Loucy (cell line): ENCODE results near the gene WDR6.

Experiments
- H2AFZ ChIP-seq: fragments of 200-600 bp; sonication (generic); 2 replicates; pipeline ENCODE4 v1.6.0; 2016; ENCODE audit warnings: antibody characterized with exemption, mild to moderate bottlenecking, low read length, moderate library complexity
- H3F3A ChIP-seq: fragments of 200-600 bp; 2 replicates; pipeline ENCODE4 v1.6.0; 2016; ENCODE audit warnings: antibody characterized with exemption, low read depth, mild to moderate bottlenecking
- H3K27me3 ChIP-seq: fragments of 200-600 bp; sonication (generic); 2 replicates; pipeline ENCODE4 v1.6.1; 2014; ENCODE audit warnings: low read length, mild to moderate bottlenecking; ENCODE audit not compliant: insufficient read depth, poor library complexity, severe bottlenecking
- H3K36me3 ChIP-seq: fragments of 200-600 bp; sonication (generic); 2 replicates; pipeline ENCODE4 v1.6.1; 2016; ENCODE audit warnings: low read length; ENCODE audit not compliant: insufficient read depth
- H3K4me1 ChIP-seq: fragments of 200-600 bp; sonication (generic); 2 replicates; pipeline ENCODE4 v1.5.1; 2014; ENCODE audit warnings: low read length, mild to moderate bottlenecking; ENCODE audit not compliant: insufficient read depth, poor library complexity, severe bottlenecking
- H3K4me2 ChIP-seq: fragments of 200-600 bp; sonication (generic); 2 replicates; pipeline ENCODE4 v1.6.0; 2014; ENCODE audit warnings: antibody characterized with exemption, low read length, low read depth, mild to moderate bottlenecking; ENCODE audit not compliant: poor library complexity, severe bottlenecking
- H3K4me3 ChIP-seq: fragments of 200-600 bp; sonication (generic); 2 replicates; pipeline ENCODE4 v1.5.1; 2014; ENCODE audit warnings: low read length, mild to moderate bottlenecking, mixed read lengths; ENCODE audit not compliant: poor library complexity, severe bottlenecking
- H3K79me2 ChIP-seq: fragments of 200-600 bp; sonication (generic); 2 replicates; pipeline ENCODE4 v1.6.1; 2014; ENCODE audit warnings: low read length; ENCODE audit not compliant: insufficient read depth
- H3K9ac ChIP-seq: fragments of 200-600 bp; sonication (generic); 2 replicates; pipeline ENCODE4 v1.6.0; 2014; ENCODE audit warnings: mild to moderate bottlenecking, low read depth, low read length, moderate library complexity; ENCODE audit not compliant: poor library complexity, severe bottlenecking
- H3K9me2 ChIP-seq: fragments of 200-600 bp; sonication (generic); replicated peaks from 2 replicates; pipeline ENCODE4 v1.6.1; 2016; ENCODE audit warnings: low read depth, low read length, mixed read lengths
- H3K9me3 ChIP-seq: fragments of 200-600 bp; sonication (generic); 2 replicates; pipeline ENCODE4 v1.6.1; 2014; ENCODE audit warnings: mild to moderate bottlenecking, antibody characterized with exemption, low read length, low read depth; ENCODE audit not compliant: insufficient read depth
- H4K20me1 ChIP-seq: fragments of 200-600 bp; sonication (generic); 2 replicates; pipeline ENCODE4 v1.6.0; 2014; ENCODE audit warnings: antibody characterized with exemption, low read length, mild to moderate bottlenecking; ENCODE audit not compliant: insufficient read depth, poor library complexity, severe bottlenecking
- CTCF ChIP-seq: fragments of 200-600 bp; sonication (generic); conservative IDR thresholded peaks from 2 replicates; pipeline ENCODE4 v1.5.1; 2014; ENCODE audit warnings: mild to moderate bottlenecking, antibody characterized with exemption, low read length
- EZH2phosphoT487 ChIP-seq: fragments of 200-600 bp; IDR thresholded peaks from 2 replicates; pipeline ENCODE4 v1.6.1; 2018; ENCODE audit warnings: antibody characterized with exemption, mild to moderate bottlenecking, moderate library complexity, borderline replicate concordance

Gene WDR6

GRCh38 chr3:49024449-49024848 is 17.3 kb downstream of the WDR6 start:
- Histone ChIP-seq H4K20me1 (peaks cover 59% of the 10 kb centered on the region), H3K4me1 (peaks cover 52% of the 10 kb centered on the region), H3K9ac (no peak overlapping the region), H3K4me3 (no peak overlapping the region), H3K9me3 (no peaks in the 10 kb centered on the region), H3K36me3 (peaks cover 37% of the 10 kb centered on the region; the same call in 1 of the 2 replicates), H3K9me2 (no peaks in the 10 kb centered on the region), H3K27me3 (no peaks in the 10 kb centered on the region), H3F3A (peaks cover 3% of the 10 kb centered on the region; the same call in 1 of the 2 replicates), H2AFZ (no peak overlapping the region), H3K79me2 (peaks cover 88% of the 10 kb centered on the region), H3K4me2 (peak overlapping the region; percentile 92)
- no peak for TF ChIP-seq EZH2phosphoT487
- no peak for TF ChIP-seq CTCF

GRCh38 chr3:49025005-49025792 is 18.0 kb downstream of the WDR6 start:
- Histone ChIP-seq H3K4me2 (peak overlapping the region; percentile 92), H3K79me2 (peaks cover 81% of the 10 kb centered on the region)

GRCh38 chr3:49025793-49026520 is 18.8 kb downstream of the WDR6 start:
- Histone ChIP-seq H3K36me3 (peaks cover 52% of the 10 kb centered on the region), H3K4me2 (peak overlapping the region; percentile 18), H3K27me3 (no peaks in the 10 kb centered on the region), H3K9me3 (no peaks in the 10 kb centered on the region), H3K9ac (no peak overlapping the region), H3F3A (peaks cover 3% of the 10 kb centered on the region; the same call in 1 of the 2 replicates), H3K9me2 (no peaks in the 10 kb centered on the region), H4K20me1 (peaks cover 45% of the 10 kb centered on the region), H2AFZ (no peak overlapping the region), H3K4me1 (peaks cover 47% of the 10 kb centered on the region), H3K4me3 (no peak overlapping the region), H3K79me2 (peaks cover 73% of the 10 kb centered on the region)
- no peak for TF ChIP-seq EZH2phosphoT487
- TF ChIP-seq CTCF = no peak

More at GRCh38 chr3:49025005-49025792, 18.0 kb downstream of the WDR6 start:
- no peak for TF ChIP-seq CTCF
- TF ChIP-seq EZH2phosphoT487 = no peak
- no peaks in the 10 kb centered on the region for H3K27me3 ChIP-seq
- no peak overlapping the region for H2AFZ ChIP-seq
- H3K9me2 ChIP-seq = no peaks in the 10 kb centered on the region
- peaks cover 3% of the 10 kb centered on the region; the same call in 1 of the 2 replicates for H3F3A ChIP-seq
- H3K9ac ChIP-seq = no peak overlapping the region
- peaks cover 47% of the 10 kb centered on the region for H3K4me1 ChIP-seq
- peaks cover 53% of the 10 kb centered on the region for H4K20me1 ChIP-seq
- no peak overlapping the region for H3K4me3 ChIP-seq
- H3K9me3 ChIP-seq = no peaks in the 10 kb centered on the region
- H3K36me3 ChIP-seq = peaks cover 45% of the 10 kb centered on the region
